Transverse colon (tissue), 4 donors: ENCODE measurements around the gene FOSL1.

Experiments used
- CTCF ChIP-seq, 5 experiments: fragments of 200-600 bp in 3 of 5; fragments of 450-650 bp in 2 of 5; sonication (generic) in 3 of 5; IDR thresholded peaks; 1 replicate in 2 of 5; 2 replicates in 3 of 5; pipeline ENCODE4 v1.5.1; 2016 to 2017; ENCODE audit warnings: antibody characterized with exemption in 5 of 5, inconsistent platforms in 3 of 5, mild to moderate bottlenecking in 2 of 5, moderate library complexity in 1 of 5
- EP300 ChIP-seq: sonication (generic); formaldehyde crosslinking; IDR thresholded peaks from one replicate; pipeline ENCODE4 v1.6.1; 2017; ENCODE audit warnings: antibody characterized with exemption, low read depth
- POLR2A ChIP-seq: fragments of 450-650 bp; IDR thresholded peaks from one replicate; pipeline ENCODE4 v1.6.1; 2016; ENCODE audit warnings: antibody characterized with exemption, mild to moderate bottlenecking, moderate library complexity
- POLR2AphosphoS5 ChIP-seq, 3 donors: sonication (generic); formaldehyde crosslinking; IDR thresholded peaks; one replicate each; pipeline ENCODE4 v1.6.1; 2016; ENCODE audit warnings: antibody characterized with exemption in 3 of 3

DNA sequence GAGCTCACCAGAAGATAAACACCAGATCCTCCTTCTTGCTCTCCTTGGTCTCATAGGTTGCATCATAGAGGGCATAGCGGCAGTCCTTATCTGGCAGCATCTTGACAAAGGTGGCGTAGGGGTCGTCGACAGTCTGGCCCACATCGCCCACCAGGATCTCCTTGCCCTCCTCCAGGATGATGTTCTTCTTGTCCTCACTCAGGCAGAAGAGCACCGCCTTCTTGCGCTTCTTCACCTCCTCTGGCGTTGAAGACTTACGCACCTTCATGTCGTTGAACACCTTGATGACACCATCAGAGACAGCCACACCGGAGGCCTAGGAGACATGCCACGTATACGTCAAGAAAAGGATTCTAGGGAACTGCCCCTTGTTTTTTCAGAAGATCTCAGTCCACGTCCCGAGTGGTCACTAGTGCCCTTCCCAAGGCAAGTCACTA, 44.2 kb downstream of the FOSL1 start:
- no peak for TF ChIP-seq POLR2AphosphoS5 (IDR thresholded peaks at IDR 0.05)
- TF ChIP-seq CTCF (IDR thresholded peaks at IDR 0.05): no peak
- no peak for TF ChIP-seq POLR2A
- no peak for TF ChIP-seq EP300
